Coronary artery (tissue), 2 donors: ENCODE data around the gene MNT.

Experiments used
- DNase-seq: peaks from one replicate; pipeline ENCODE4 v3.0.0-alpha.2; 2017; ENCODE audit warnings: low spot score
- H3K27ac ChIP-seq, 2 donors: fragments of 200-600 bp; sonication (generic); one replicate each; pipeline ENCODE4 v1.5.1; 2016 to 2019
- H3K4me3 ChIP-seq: fragments of 200-600 bp; sonication (generic); 2 replicates; pipeline ENCODE4 v1.5.1; 2016; ENCODE audit warnings: mild to moderate bottlenecking, moderate library complexity
- CTCF ChIP-seq: fragments of 200-600 bp; sonication (generic); IDR thresholded peaks from one replicate; pipeline ENCODE4 v1.5.1; 2019; ENCODE audit warnings: antibody characterized with exemption

MNT gene

GRCh38 chr17:2416010-2416734, 15.3 kb upstream of the MNT start:
- peak; percentile 88 for TF ChIP-seq CTCF
- Histone ChIP-seq H3K27ac (peak overlapping the region in 1 of 2 donors; percentile 35), H3K4me3 (no peak overlapping the region)
- peak; percentile 94 for DNase-seq

GRCh38 chr17:2415081-2415480, 14.2 kb upstream of the MNT start:
- no peak for TF ChIP-seq CTCF
- Histone ChIP-seq H3K27ac (no peak overlapping the region), H3K4me3 (no peak overlapping the region)
- no peak for DNase-seq

GRCh38 chr17:2414446-2415064, 13.7 kb upstream of the MNT start:
- DNase-seq, result no peak
- peak overlapping the region in 1 of 2 donors; percentile 41 for H3K27ac ChIP-seq
- TF ChIP-seq CTCF, result no peak
- H3K4me3 ChIP-seq, result no peak overlapping the region

GRCh38 chr17:2412561-2413021, 11.7 kb upstream of the MNT start:
- no peak for TF ChIP-seq CTCF
- H3K4me3 ChIP-seq, result no peak overlapping the region
- peak overlapping the region; percentile 54 to 84 for H3K27ac ChIP-seq
- DNase-seq, result no peak

- TF ChIP-seq CTCF, result no peak
- Histone ChIP-seq H3K4me3 (no peak overlapping the region), H3K27ac (no peak overlapping the region)
- DNase-seq, result no peak
Observed at GRCh38 chr17:2410951-2411350, 10.1 kb upstream of the MNT start.

- peak; percentile 94 for DNase-seq
- TF ChIP-seq CTCF, result no peak
- H3K27ac ChIP-seq, result peak overlapping the region; percentile 88 to 89
Observed at GRCh38 chr17:2406903-2407790, 6.3 kb upstream of the MNT start.

More at GRCh38 chr17:2406903-2407790, 6.3 kb upstream of the MNT start:
- peak overlapping the region; percentile 35 for H3K4me3 ChIP-seq
